ENCODE results near the gene ISOC1.

The ISOC1 gene

DNA sequence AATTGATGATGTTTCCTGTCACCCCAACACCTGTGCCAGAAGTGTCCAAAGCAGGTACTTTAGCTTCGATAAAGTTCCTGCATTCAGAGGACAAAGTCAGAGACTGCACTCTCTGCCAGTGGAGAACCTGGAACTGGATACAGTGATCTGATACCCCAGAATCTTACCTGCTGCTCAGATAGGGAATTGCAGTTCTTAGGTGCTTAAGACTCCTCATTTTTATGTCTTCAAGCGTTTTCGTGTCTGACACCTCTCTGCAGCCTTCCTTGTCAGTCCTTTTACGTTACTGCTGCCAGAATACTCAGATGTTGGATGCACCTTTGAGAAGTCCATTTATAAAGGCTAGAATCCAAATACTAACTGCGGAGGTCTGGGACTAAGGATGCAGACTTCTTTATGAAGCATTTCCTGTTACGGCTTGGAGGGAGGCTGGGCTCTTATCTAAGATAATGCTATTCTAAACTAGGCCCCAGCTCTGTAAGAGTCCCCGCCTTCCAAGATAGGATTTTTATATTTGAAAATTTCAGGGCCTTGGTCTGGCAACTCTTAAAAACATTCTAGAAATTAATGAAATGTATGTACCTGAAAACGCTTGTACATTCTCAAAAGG is 1.9 kb downstream of the ISOC1 start:
- H3K27ac ChIP-seq (ENCODE audit: low read depth, low read length), result no peak overlapping the region
- peaks cover 7% of the 10 kb centered on the region; the same call in 1 of the 2 replicates for H3K4me1 ChIP-seq (ENCODE audit: control insufficient read depth, insufficient read depth, low read length)
- H3K36me3 ChIP-seq (ENCODE audit: control insufficient read depth, insufficient read depth, low read length), result no peaks in the 10 kb centered on the region
- no peak overlapping the region for H3K9ac ChIP-seq (ENCODE audit: low read length)
- H3K27me3 ChIP-seq (ENCODE audit: control insufficient read depth, insufficient read depth, low read length), result peaks cover 39% of the 10 kb centered on the region
- no peaks in the 10 kb centered on the region for H3K9me3 ChIP-seq (ENCODE audit: control insufficient read depth, insufficient read depth, low read depth, low read length)
- no peak overlapping the region for H3K4me3 ChIP-seq (ENCODE audit: low read depth, low read length)

DNA sequence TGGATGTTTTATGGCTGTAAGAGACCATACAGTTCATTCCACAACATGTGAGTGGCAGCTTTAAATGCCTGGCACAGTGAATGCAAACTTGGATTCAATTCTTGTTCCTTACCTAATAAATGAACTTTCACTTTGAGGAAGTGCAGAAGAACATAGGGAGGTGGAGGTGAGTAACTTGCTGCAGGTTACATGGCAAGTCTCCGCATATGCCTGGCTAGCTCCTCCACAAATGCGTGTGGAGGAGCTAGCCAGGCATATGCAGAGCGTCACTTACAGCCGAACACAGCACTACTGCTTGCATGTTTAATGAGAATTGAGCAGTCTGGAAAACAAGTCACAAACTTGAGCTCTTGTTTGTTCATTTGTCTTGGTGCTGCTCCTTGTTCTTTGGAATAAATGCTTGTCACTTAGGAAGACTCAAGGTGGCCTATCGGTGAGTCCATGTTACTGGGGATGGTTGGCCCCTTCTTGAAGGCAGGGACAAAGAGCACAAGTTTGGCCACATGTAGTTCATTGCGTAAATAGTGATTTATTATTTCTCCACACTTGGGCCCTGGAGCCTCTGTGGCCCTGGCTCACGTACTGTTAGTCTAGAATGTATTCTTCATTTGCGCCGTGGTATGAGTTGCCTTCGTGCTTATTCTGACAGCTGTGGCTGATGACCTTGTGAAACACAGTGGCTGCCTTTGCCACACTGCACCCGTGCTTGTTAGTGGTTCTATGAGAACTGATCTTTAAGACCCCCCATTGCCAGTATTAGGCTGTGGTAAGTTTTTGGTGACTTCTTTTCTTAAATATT is 3.1 kb downstream of the ISOC1 start:
- no peaks in the 10 kb centered on the region for H3K9me3 ChIP-seq (ENCODE audit: control insufficient read depth, insufficient read depth, low read depth, low read length)
- no peak overlapping the region for H3K4me3 ChIP-seq (ENCODE audit: low read depth, low read length)
- H3K27ac ChIP-seq (ENCODE audit: low read depth, low read length), result no peak overlapping the region
- H3K9ac ChIP-seq (ENCODE audit: low read length), result no peak overlapping the region
- no peaks in the 10 kb centered on the region for H3K36me3 ChIP-seq (ENCODE audit: control insufficient read depth, insufficient read depth, low read length)
- peaks cover 7% of the 10 kb centered on the region; the same call in 1 of the 2 replicates for H3K4me1 ChIP-seq (ENCODE audit: control insufficient read depth, insufficient read depth, low read length)
- H3K27me3 ChIP-seq (ENCODE audit: control insufficient read depth, insufficient read depth, low read length), result peaks cover 27% of the 10 kb centered on the region

DNA sequence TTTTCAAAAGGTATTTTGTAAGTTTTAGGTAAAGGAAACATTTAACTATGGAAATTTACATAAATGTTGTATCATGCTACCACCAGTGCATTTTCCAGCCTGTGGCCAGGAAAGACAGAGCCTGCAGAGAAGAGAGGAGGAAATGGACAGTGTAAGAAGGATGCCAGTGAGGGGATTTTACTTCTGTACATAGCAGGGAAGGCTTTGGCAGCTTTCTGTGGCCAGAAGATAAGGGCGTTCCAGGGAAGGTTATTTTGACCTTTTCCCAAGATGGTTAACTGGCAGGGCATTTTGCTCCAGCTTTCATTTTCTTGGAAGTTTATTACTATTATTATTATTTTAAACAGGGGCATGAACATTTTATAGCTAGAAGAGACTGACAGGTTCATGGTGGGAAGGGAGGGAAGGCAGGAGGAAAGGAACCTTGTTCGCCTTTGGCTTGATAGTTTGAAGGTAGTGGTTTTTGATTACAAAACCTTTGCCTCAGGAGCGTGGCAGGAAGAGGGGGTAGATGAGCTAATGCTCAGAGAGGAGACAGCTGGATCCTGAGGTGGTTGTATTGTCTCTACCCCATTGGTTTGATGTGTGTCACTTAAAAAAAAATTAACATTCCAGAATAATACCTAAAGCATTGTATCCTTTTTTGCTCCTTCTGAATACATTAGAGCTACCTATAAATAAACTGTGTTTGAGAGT is 4.1 kb downstream of the ISOC1 start:
- no peaks in the 10 kb centered on the region for H3K9me3 ChIP-seq (ENCODE audit: control insufficient read depth, insufficient read depth, low read depth, low read length)

DNA sequence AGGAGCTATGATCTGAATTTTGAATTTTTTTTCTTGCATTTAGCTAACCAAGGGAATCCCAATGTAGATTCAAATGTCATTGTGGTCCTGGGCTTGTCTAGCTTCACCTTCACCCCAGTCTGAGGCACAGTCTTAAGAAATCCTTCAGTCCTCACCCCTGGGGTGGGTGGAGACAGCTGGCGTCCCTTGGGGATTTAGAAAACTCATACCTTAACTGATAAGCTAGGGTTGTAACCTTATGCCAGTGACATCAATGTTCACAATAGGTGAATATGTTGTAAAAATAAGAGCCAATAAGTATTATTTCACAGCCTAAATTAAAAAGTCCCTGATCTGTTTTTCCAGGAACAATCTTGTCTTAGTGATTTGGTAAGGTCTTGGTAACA is 4.6 kb downstream of the ISOC1 start:
- H3K4me1 ChIP-seq (ENCODE audit: control insufficient read depth, insufficient read depth, low read length), result peaks cover 7% of the 10 kb centered on the region; the same call in 1 of the 2 replicates
- no peak overlapping the region for H3K4me3 ChIP-seq (ENCODE audit: low read depth, low read length)
- H3K36me3 ChIP-seq (ENCODE audit: control insufficient read depth, insufficient read depth, low read length), result no peaks in the 10 kb centered on the region
- no peak overlapping the region for H3K9ac ChIP-seq (ENCODE audit: low read length)
- no peak overlapping the region for H3K27ac ChIP-seq (ENCODE audit: low read depth, low read length)
- peaks cover 12% of the 10 kb centered on the region for H3K27me3 ChIP-seq (ENCODE audit: control insufficient read depth, insufficient read depth, low read length)
- no peaks in the 10 kb centered on the region for H3K9me3 ChIP-seq (ENCODE audit: control insufficient read depth, insufficient read depth, low read depth, low read length)

More for the DNA sequence above, 4.1 kb downstream of the ISOC1 start:
- H3K4me3 ChIP-seq (ENCODE audit: low read depth, low read length), result no peak overlapping the region
- H3K27ac ChIP-seq (ENCODE audit: low read depth, low read length), result no peak overlapping the region
- H3K9ac ChIP-seq (ENCODE audit: low read length), result no peak overlapping the region
- no peaks in the 10 kb centered on the region for H3K36me3 ChIP-seq (ENCODE audit: control insufficient read depth, insufficient read depth, low read length)
- peaks cover 17% of the 10 kb centered on the region for H3K27me3 ChIP-seq (ENCODE audit: control insufficient read depth, insufficient read depth, low read length)
- peaks cover 7% of the 10 kb centered on the region; the same call in 1 of the 2 replicates for H3K4me1 ChIP-seq (ENCODE audit: control insufficient read depth, insufficient read depth, low read length)

DNA sequence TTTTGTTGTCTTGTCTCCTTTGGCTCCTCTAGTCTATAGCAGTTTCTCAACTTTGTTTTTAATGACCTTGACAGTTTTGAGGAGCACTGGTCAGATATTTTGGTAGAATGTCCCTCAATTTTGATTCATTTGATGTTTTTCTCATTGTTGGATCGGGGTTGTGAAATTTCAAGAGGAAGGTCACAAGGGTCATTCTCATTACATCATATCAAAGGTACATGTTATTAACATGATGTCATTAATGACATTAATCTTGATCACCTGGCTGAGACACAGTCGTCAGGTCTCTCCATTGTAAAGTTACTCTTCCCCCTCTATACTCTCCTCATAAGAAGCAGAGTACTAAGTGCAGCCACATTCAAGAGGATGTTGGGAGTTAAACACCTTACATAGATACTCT is 7.2 kb downstream of the ISOC1 start:
- Histone ChIP-seq H3K36me3 (ENCODE audit: control insufficient read depth, insufficient read depth, low read length) (0 out of 2 replicates have a peak, but pooled peaks cover 1% of the 10 kb centered on the region), H3K9ac (ENCODE audit: low read length) (no peak overlapping the region), H3K27me3 (ENCODE audit: control insufficient read depth, insufficient read depth, low read length) (no peaks in the 10 kb centered on the region), H3K27ac (ENCODE audit: low read depth, low read length) (no peak overlapping the region), H3K9me3 (ENCODE audit: control insufficient read depth, insufficient read depth, low read depth, low read length) (no peaks in the 10 kb centered on the region), H3K4me1 (ENCODE audit: control insufficient read depth, insufficient read depth, low read length) (peaks cover 7% of the 10 kb centered on the region; the same call in 1 of the 2 replicates), H3K4me3 (ENCODE audit: low read depth, low read length) (no peak overlapping the region)

DNA sequence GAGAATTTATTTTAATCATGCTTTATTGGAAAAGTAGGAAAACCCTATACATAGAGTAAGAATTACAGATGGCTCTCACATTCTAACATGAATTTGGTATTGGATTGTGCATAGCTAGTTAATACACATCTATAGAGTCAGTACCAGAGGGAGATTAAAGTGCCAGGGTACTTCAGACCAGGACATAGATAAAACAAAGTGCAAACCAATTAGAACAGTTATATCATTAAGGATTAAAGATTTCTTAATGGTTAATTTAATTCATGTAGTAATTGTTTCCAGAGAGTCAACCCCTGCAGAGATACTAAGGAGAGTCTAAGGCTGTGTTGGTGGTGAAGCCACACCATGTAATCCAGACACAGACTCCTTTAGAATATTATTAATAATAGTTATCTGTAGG is 8.8 kb downstream of the ISOC1 start:
- H3K27me3 ChIP-seq (ENCODE audit: control insufficient read depth, insufficient read depth, low read length), result no peaks in the 10 kb centered on the region
- no peak overlapping the region for H3K27ac ChIP-seq (ENCODE audit: low read depth, low read length)
- H3K4me3 ChIP-seq (ENCODE audit: low read depth, low read length), result no peak overlapping the region
- H3K9ac ChIP-seq (ENCODE audit: low read length), result no peak overlapping the region
- H3K4me1 ChIP-seq (ENCODE audit: control insufficient read depth, insufficient read depth, low read length), result peaks cover 7% of the 10 kb centered on the region; the same call in 1 of the 2 replicates
- 0 out of 2 replicates have a peak, but pooled peaks cover 5% of the 10 kb centered on the region for H3K36me3 ChIP-seq (ENCODE audit: control insufficient read depth, insufficient read depth, low read length)
- H3K9me3 ChIP-seq (ENCODE audit: control insufficient read depth, insufficient read depth, low read depth, low read length), result no peaks in the 10 kb centered on the region

DNA sequence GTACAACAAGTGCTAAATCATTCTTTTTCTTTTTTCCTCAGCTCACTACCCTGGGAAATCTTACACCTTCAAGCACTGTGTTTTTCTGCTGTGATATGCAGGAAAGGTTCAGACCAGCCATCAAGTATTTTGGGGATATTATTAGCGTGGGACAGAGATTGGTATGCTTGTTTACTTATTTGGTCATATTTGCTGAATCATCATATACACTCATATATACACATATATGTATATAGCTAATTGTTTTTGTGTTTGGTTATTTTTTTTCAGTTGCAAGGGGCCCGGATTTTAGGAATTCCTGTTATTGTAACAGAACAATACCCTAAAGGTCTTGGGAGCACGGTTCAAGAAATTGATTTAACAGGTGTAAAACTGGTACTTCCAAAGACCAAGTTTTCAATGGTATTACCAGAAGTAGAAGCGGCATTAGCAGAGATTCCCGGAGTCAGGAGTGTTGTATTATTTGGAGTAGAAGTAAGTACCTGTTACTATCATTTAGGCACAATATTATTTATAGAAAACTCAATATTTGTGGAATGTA is 10.4 kb downstream of the ISOC1 start:
- no peak overlapping the region for H3K4me3 ChIP-seq (ENCODE audit: low read depth, low read length)
- no peaks in the 10 kb centered on the region for H3K9me3 ChIP-seq (ENCODE audit: control insufficient read depth, insufficient read depth, low read depth, low read length)
- H3K27me3 ChIP-seq (ENCODE audit: control insufficient read depth, insufficient read depth, low read length), result no peaks in the 10 kb centered on the region
- no peak overlapping the region for H3K27ac ChIP-seq (ENCODE audit: low read depth, low read length)
- 0 out of 2 replicates have a peak, but pooled peaks cover 5% of the 10 kb centered on the region for H3K36me3 ChIP-seq (ENCODE audit: control insufficient read depth, insufficient read depth, low read length)
- H3K4me1 ChIP-seq (ENCODE audit: control insufficient read depth, insufficient read depth, low read length), result no peaks in the 10 kb centered on the region
- no peak overlapping the region for H3K9ac ChIP-seq (ENCODE audit: low read length)

DNA sequence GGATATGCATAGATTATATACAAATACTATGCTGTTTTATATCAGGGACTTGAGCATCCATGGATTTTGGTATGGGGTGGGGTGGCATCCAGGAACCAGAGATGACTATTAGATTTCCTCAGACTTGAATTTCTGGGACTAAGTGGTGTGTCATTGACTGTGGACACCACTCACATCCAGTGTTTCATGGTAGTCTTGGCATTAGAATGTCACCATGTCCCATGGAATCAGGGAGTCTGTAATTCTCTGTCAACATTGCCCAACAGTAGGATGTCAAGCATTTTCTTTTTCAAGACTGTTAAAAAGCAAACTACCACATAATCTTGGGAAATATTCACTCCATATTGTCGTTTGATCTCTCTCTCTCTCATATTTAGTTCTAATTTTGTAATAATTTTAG is 13.1 kb downstream of the ISOC1 start:
- Histone ChIP-seq H3K9ac (ENCODE audit: low read length) (no peak overlapping the region), H3K9me3 (ENCODE audit: control insufficient read depth, insufficient read depth, low read depth, low read length) (no peaks in the 10 kb centered on the region), H3K27me3 (ENCODE audit: control insufficient read depth, insufficient read depth, low read length) (no peaks in the 10 kb centered on the region), H3K4me3 (ENCODE audit: low read depth, low read length) (no peak overlapping the region), H3K36me3 (ENCODE audit: control insufficient read depth, insufficient read depth, low read length) (0 out of 2 replicates have a peak, but pooled peaks cover 5% of the 10 kb centered on the region), H3K4me1 (ENCODE audit: control insufficient read depth, insufficient read depth, low read length) (no peaks in the 10 kb centered on the region), H3K27ac (ENCODE audit: low read depth, low read length) (no peak overlapping the region)

DNA sequence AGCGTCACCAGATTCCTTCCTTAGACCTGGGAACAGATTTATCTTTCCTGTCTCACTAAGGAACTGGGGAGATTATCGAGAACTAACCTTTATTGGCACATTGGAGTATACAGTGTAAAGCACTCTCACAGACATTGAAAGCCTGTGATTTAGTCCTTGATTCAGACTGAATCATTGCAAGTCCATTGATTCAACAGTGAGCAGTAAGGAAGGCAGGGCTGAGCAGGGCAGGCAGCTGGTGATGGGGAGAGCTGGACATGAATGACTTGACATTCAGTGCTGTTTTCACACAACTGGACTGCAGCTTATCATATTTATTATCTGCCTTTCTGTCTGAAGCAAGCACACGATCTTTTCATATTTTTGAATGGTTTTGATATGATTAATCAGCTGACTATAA is 16.2 kb downstream of the ISOC1 start:
- H3K4me1 ChIP-seq (ENCODE audit: control insufficient read depth, insufficient read depth, low read length), result no peaks in the 10 kb centered on the region
- H3K27me3 ChIP-seq (ENCODE audit: control insufficient read depth, insufficient read depth, low read length), result no peaks in the 10 kb centered on the region
- H3K4me3 ChIP-seq (ENCODE audit: low read depth, low read length), result no peak overlapping the region
- no peak overlapping the region for H3K27ac ChIP-seq (ENCODE audit: low read depth, low read length)
- H3K36me3 ChIP-seq (ENCODE audit: control insufficient read depth, insufficient read depth, low read length), result 0 out of 2 replicates have a peak, but pooled peaks cover 5% of the 10 kb centered on the region
- H3K9ac ChIP-seq (ENCODE audit: low read length), result no peak overlapping the region
- H3K9me3 ChIP-seq (ENCODE audit: control insufficient read depth, insufficient read depth, low read depth, low read length), result no peaks in the 10 kb centered on the region

DNA sequence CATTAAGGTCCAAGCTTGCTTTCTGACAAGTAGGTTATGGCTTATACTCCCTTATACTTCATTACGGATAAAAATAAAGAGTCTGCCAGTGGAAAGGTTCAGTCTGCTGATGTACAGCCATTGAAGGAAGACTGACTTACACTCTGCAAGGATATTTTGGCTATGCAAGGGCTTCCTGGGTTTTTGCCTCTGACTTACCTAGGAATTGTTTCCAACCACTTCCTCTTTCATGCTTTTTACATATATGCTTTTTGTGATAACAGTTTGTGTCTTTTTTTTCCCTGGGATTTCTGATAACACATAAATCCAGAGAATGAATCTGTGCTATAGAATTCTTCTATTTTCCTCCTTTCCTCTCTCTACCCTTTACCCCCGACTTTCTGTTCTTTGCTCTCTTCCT is 16.8 kb downstream of the ISOC1 start:
- H3K9ac ChIP-seq (ENCODE audit: low read length), result no peak overlapping the region
- 0 out of 2 replicates have a peak, but pooled peaks cover 5% of the 10 kb centered on the region for H3K36me3 ChIP-seq (ENCODE audit: control insufficient read depth, insufficient read depth, low read length)
- H3K9me3 ChIP-seq (ENCODE audit: control insufficient read depth, insufficient read depth, low read depth, low read length), result no peaks in the 10 kb centered on the region
- H3K4me3 ChIP-seq (ENCODE audit: low read depth, low read length), result no peak overlapping the region
- H3K27me3 ChIP-seq (ENCODE audit: control insufficient read depth, insufficient read depth, low read length), result no peaks in the 10 kb centered on the region
- H3K4me1 ChIP-seq (ENCODE audit: control insufficient read depth, insufficient read depth, low read length), result no peaks in the 10 kb centered on the region
- no peak overlapping the region for H3K27ac ChIP-seq (ENCODE audit: low read depth, low read length)
